GM11168 (cell line): ENCODE results near the gene SLK.

ENCODE experiments used
- in situ Hi-C: fragments of 300-500 bp; cut with MboI; formaldehyde crosslinking; loops from one replicate; pipeline ENCODE4 v1.12.0; 2022; ENCODE audit warnings: low sequenced_read_pairs; ENCODE audit not compliant: unreplicated experiment

Gene SLK

DNA sequence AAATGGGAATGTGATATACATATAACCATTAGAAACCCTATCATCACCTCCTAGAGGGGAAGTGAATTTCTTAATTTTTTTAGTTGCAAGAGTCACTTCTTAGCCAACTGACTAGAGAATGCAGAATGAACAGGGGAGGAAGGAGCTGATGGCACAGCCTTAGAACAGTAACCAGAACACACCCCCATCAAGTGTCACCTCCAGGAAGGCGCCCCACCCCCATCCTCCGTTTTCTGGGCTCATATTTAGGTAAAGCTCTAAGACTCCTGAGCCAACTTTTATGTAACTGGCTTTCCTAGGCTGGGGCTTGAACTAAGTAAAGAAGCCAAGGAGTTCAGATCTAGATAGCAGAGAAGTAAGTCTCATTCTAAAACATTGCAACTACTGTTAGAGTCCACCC is 64.7 kb downstream of the SLK start:
- in situ Hi-C loops: no loop called here

DNA sequence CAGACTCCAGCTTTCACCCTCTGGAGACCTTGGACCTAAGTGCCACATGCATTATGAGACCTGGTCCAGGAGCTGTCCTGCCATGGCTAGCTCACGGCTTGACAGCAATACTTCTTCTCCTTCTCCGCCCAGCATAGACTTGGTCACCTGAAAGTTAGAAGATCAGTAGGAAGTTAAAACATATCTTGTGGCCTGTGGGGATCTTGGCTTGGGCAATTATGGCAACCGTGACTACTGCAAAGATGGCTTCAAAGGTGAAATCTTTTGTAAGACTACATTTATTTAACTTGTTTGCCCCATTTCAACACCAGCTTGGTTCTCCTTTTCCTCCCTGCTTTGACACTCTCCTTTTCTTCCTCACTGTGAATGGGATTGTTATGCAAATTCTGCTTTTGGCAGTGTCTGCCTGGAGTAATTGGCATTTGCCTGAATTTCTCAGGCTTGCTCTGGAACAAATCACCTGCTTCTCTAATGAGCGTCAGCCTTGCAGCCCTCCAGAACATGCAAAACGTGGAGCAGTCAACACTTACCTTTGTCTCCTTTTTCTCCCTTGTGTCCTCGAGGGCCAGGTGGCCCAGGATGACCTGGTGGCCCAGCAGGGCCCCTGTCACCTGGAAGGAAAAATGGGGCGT is 65.3 kb downstream of the SLK start:
- in situ Hi-C loops: no loop called here

DNA sequence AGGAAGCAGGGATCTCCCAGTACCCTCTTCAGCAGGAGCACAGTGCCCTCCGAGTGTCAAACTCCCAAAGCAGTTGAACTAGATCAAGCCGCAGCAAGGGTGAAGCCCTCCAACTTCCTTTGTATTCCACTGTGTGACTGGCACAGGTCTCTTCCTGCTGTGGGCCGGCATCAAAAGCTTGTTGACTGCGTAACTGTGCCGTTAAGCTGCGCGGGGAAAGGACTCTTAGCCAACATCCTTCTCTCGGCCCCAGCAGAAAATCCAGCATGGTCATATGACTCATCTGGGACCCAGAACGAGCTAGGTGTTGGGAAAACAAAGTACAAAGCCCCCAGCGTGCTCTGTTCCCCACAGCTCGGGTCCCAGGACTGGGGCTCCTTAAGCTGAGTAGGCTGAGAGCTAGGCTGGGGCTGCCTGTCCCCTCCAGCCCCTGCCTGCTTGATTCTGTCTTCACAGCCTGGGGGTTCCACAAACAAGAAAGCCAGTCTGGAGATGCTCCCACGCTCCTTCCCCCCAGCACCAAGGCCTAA is 66.5 kb downstream of the SLK start:
- in situ Hi-C loops: no loop called here

DNA sequence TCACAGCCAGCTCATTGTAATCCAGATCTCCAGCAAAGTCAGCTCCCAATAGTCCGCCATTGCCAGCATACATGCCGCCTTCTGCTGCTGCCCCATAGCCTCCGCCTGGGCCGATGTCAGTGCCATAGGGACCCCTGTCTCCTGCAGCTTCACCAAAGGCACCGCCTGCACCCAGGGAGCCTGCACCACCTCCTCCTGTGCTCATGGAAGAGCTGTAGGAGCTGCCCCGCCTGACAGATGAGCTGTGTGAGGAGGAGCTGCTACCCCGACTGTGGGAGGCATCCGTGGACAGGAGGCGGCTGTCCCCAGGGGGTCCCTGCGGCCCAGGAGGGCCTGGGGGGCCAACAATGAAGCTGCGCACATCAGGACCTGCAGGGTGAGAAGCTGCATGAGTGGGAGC is 67.0 kb downstream of the SLK start:
- in situ Hi-C loops: no loop called here

DNA sequence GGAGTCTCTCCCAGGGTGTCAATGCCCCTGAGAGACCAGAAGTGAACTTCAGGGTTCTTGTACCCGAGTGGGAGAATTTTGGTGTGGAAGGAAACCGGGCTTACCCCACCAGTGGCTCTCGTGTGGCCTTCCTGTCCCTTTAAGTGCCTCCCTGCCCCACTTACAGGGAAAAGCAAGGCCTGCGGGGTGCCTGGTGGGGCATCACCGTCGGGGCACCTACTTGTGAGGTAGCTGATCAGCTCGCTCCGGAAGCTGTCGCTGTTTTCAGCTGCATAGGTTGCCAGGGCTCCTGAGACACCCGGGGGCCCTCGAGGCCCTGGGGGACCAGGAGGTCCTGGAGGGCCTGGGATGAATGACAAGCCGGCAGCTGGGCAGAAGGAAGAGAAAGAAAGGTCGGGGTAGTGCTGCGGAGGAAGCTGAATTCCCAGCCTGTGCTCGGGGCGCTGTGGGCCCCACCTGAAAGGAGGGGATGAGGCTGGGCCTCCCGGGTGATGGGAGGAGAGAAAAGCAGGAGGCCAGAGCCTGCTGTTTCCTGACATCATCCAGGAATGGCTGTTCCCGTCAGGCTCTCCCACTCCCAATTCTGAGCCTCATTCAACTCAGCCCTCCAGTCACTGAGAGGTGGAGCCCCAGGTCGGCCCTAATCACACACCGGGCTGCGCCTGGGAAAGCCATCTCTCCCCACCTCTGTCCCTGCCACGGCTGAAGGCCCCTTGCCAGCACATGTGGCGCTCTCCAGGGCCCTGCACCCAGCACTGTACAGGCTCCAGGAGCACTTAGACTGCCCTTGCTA is 67.7 kb downstream of the SLK start:
- in situ Hi-C loops: no loop called here

DNA sequence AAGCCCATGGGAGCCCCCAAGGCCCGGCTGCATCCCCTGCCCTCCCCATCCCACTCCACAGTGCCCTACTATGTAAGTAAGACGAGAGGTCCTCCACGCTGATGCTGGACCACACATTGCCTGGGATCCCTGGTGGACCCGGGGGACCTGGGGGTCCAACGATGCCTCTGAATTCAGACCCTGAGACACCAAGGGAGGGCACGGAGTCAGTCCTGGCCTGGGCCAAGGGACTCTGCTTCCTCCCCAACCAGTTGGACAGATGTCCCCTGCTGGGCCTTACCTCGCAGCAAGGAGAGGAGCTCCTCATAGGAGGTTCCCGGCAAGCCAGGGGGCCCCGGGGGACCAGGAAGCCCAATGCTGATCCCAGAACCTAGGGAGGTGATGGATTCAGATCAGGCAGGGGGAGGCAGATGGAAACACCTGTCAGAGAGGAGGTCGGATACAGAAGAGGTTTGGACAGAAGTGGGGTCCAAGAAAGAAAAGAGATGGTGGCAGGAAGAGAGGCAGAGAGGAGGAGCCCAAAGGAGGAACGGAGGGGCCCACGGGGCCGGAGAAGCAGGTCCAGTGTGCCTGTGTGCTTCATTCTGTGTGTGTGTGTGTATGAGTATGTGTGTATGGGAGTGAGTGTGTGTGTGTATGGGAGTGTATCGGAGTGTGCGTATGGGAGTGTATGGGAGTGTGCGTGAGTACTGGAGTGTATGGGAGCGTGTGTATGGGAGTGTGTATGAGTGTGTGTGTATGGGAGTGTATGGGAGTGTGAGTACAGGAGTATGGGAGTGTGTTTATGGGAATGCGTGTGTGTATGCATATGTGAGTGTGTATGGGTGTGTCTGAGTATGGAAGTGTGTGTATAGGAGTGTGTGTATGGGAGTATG is 68.5 kb downstream of the SLK start:
- in situ Hi-C loops: no loop called here

DNA sequence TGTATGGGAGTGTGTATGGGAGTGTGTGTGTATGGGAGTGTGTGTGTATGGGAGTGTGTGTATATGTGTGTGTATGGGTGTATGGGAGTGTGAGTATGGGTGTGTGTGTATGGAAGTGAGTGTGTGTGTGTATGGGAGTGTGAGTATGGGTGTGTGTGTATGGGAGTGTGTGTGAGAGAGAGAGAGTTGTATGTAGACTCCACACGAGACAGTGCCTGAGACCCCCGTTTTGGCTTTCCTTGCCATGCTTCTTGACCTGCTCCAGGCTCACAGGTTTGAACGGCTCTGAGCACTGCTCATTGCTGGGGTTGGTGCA is 69.1 kb downstream of the SLK start:
- in situ Hi-C loops: no loop called here

DNA sequence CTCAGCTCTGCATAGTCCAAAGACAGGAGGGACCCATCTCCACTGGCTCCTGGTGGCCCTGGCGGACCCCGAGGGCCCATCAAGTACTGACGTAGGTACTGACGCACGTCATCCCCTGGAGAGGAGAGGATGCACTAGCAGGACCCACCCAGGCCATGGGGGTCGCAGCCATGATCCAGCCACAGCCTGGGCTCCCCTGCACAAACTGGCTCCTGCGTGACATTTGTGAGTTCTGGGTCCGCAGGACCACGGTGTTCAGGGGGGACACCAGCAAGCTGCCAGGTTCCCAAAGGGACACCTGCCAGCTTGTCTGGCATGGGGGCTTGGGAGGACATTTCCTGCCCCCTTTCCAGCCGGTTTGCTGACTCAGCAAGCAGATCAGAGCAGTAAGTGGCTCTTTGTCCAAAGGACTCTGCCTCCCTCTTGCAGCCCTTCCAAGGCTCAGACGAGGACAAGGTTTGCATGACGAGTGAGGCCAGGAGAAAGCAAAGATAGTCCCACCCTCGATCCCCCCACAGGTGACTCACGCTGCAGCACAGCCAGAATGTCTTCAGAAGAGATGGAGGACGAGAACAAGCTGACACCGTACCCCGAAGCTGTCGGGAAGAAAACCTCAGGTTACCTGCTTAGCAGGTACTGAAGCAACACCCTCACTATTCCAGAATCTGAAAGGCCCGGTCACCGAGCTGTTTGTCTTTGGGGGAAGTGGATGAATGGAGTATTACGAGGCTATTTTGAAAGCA is 69.7 kb downstream of the SLK start:
- in situ Hi-C loops: no loop called here

DNA sequence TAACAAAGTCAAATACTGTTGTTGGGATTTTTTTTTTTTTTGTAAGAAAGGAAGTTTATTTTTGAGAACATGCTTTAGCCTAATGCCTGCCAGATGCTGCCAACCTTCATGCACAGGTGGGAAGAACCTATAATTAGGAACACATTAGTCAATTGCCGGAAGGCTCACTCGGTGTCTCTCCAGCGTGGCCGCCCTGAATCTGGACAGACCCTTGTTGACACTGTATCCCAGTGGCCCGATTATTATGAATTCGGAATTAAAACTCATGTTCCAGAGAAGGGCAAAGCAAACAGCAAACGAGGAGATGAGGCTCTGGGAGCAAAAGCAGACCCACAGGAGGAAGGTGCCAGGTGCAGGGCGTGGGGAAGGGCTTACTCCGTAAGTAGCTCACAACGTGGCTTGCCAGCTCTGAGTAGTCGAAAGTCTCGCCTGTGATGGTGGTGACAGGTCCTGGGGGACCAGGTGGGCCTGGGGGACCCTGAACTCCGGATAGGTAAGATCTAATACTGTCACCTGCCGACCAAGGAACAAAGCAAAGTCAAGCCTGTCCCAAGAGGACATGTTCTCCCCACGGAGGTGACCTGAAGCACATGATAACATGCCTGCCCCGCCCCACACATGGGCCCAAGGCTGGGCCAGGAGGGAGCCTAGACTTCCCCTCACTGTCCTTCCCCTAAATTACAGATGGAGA is 70.5 kb downstream of the SLK start:
- in situ Hi-C loops: no loop called here

DNA sequence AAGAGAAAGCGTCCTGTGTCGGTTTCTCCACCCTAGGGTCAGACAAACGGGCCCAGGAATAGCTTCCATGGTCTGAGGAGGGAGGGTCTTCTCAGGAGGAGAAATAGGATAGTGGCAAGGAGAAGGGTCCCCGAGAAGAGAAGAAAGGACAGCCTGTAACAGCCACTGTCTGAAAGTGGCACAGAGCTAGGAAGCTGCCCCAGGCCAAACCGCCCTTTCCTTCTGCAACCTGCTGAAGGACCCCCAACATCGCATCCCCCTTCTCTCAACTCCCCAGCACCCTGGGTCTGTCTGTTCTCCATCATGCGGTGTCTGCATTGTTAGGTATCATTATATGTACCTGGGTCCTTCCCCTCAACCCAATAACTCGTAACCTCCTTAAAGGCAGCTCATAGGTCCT is 71.6 kb downstream of the SLK start:
- in situ Hi-C loops: no loop called here

DNA sequence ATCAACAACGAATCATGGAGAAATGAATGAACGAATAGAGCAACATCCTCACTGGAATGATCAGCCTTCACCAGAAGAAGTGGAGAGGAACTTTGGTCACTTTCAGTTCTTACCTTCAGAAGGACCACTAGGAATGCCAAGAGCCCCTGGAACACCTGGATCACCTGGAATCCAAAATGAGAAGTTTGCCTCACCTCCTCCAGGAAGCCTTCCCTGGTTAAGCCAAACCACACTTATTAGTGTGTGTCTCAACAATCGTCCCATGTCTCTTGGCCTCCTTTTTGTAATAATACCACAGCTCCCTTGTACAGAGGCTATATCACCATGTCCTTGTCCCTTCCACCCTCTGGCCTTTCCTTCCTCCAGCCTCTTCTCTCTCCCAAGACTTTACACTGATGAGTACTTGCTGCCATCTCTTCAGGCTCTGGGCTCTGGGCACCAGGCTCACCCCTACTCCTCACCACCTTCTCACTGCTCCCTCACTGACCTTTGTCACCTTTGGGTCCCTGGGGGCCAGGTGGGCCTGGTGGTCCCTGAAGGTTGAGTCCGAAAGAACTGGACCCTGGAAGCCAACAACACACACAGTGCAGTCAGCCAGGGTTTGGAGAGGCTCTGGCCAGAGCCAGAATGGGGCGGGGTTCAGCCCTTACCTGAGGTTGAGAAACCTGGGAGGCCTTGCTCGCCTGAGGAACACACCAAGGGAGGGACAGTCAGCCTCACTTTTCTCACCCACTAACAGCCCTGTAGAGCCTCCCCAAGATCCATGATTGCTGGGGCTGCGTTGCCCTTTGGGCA is 72.2 kb downstream of the SLK start:
- in situ Hi-C loops: no loop called here

DNA sequence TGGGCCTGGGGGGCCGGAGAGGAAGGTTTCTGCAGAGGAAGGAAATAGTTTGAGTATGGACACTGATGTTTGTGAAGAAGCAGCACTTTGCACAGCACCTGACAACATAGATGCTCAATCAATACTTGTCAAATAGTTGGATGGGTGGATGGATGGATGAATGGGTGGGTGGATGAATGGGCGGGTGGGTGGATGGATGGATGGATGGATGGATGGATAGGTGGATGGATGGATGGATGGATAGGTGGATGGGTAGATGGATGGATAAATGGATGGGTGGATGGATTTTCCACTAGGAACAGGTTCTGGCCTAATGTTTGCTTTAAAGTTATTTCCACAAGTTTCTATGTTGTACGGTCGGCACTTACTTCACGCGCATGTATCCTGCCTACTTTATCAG is 73.4 kb downstream of the SLK start:
- in situ Hi-C loops: no loop called here

DNA sequence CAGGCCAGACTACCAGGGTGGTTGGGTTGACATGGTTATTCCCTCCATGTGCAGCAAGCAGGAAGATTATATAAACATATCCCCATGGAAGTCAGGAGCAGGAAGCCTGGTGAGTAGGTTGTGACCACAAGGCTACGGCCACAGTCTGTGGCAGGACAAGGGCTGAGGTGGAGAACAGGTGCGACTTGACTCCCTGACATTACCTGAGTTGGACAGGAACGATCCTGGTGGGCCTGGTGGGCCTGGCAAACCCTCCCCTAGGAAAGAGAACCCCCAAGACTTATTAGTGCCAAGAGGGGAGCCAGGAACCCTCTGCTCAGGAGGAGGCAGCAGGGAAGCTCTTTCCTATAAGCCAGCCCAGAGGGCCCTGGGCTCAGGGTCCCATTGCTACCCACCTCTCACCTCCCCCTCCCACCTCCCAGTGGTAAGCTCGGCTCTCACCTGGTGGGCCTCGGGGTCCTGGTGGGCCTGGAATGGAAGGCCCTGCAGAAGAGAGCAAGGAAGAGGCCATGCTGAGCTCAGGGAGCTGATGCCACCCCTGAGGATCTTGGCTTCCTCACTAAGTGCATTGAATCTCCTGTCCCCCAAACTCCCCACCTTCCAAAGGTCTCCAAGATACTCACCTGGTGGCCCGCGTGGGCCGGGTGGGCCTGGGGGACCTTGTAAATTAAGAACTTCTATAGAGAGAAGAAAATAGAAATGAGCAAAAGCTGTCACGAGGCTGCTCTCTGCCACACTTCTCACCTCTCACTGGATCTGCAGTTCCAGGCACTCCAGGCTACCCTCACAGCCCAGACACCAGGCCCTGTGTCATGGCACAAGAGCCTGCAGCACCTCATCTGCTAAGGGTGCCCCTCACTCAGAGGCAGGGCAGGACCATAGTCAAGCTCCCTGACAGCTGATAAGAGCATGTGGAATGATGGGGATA is 74.2 kb downstream of the SLK start:
- in situ Hi-C loops: no loop called here

DNA sequence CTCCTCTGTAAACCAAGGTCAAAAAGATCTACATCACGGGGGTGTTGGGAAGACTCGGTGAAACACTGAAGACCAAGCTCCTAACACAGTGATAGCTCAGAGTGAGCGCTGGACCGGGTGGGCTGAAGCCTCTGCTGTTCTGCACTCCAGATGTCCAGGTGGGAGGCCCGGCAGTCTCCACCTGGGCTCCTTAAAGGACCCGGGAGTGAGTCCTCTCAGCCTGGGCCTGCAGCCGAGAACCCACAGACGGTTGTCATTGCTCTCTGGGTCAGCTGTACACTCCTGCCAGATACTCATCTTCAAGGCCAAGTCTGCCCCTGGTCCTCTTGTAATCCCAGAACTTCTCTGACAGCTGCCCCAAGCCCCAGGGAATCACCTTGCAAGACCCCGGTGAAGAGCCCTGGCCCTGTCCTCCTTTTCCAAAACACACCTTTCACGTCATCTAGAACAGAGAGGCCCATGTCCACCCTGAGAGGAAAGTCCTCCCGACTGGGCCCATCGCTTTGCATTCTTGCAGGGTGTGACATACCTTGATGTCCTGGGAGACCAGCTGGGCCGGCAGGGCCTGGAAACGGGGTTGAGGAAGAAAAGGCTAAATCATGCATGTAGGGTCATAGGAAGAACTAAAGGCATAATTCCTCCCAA is 75.1 kb downstream of the SLK start:
- in situ Hi-C loops: no loop called here

DNA sequence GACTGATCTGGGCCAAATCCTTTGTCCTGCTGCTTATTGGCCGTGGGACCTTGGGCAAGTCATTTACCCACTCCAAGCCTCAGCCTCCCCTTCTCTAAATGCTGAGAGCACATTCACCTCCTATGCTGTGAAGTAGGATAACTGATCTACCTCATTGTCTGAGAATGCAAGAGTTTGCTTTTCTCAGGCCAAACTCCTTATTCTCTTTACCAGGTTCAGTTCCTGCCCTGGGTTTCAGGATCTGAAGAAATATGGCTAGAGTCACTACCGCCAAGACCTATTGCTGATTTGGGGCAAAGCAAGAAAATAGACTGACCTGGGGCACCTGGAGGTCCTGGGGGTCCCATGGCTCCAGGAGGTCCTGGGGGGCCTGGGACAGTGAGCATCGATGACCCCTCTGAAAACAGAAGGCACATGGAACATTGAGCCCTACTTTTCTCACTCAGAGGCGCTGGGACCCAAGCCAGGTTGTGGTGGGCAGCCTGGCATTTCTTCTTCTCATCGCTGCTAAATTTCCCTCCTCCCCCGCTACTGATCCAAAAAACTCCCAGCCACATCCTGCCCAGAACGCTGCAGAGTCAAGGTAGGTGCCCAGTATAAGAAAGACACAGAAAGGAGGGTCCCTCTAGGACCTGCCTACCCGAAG is 76.4 kb downstream of the SLK start:
- in situ Hi-C loops: no loop called here

DNA sequence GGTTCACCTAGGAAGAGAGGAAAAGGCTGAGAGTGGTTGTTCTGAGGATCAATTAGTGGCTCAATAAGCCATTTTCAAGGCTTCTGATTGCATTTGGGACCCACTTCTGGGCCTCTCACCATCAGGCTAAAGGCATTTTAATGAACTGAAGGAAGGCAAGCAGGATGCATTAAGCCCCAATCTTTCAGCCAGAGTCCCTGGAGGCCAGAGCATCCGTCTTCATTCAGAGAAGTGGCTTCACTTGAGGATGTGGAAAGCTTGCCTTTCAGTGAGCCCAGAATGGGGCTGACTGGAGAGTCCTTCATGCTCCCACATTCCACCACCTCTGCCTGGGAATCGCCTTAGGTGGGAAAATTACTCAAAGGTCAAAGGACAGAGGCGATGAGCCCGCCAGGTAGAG is 76.9 kb downstream of the SLK start:
- in situ Hi-C loops: no loop called here
